Measurements from ENCODE around the gene SLC25A40. TPM values are rescaled to one million over a fixed set of nuclear protein-coding genes. Genes with fewer than 3 reads are reported as not detected.

The SLC25A40 gene
- total RNA-seq, 5 donors from 2014 or later (not counting 1 experiment from before 2014, with no cell fraction given), result 16.2 to 26.9 (median 25.6) TPM

DNA sequence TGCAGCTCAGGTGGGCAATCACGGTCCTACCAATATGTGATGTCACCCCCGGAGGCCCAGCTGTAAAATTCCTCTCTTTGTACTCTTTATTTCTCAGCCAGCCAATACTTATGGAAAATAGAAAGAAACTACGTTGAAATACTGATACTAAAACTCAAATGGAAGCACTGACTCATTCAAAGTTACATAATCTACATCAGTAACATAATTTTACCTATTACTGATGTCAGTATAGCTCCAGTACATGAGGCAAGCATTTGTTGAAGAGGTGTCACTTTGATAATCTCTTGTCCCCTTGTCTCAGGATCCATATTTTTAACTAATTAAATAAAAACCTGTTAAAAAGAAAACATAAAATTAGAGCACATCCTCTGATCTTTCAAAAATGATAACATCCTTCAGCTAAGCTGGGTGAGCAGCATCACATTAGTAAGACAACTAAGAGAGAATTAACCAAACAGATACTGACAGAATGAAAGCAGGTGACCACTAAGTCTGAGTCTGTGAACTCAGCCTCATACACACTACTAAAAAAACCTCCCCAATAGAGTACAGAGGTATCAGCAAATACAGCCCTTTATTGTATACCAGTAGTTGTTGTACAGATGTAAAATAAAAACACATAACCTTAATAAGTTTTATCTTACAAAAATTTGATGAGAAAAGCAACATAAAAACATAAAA is 17.6 kb downstream of the SLC25A40 start:
- no peak for DNase-seq
- WGBS (ENCODE audit: insufficient coverage), result no CpG with 5 or more reads among the region's 3 CpGs
- POLR2A ChIA-PET, result no interaction called here
- Mint-ChIP-seq H3K27ac (no peak overlapping the region), H3K4me1 (peaks cover 7 to 14% (median 10%) of the 10 kb centered on the region in 3 donors), H3K36me3 (peaks cover 31% of the 10 kb centered on the region), H3K27me3 (no peaks in the 10 kb centered on the region), H3K4me3 (no peak overlapping the region), H3K9me3 (no peaks in the 10 kb centered on the region)
- Histone ChIP-seq H3K4me1 (ENCODE audit: control insufficient read depth in 1 of 2, extremely low read depth in 1 of 2, insufficient read depth in 2 of 2, low read length in 2 of 2) (no peaks in the 10 kb centered on the region), H3K27ac (ENCODE audit: low read length) (no peak overlapping the region), H3K9me3 (no peaks in the 10 kb centered on the region), H3K4me3 (ENCODE audit: control insufficient read depth in 1 of 2, extremely low read depth in 1 of 2, low read length in 1 of 2) (no peak overlapping the region), H3K36me3 (ENCODE audit: control insufficient read depth in 2 of 2, extremely low read depth in 1 of 2, insufficient read depth in 1 of 2, low read length in 1 of 2) (peaks cover 0 to 14% of the 10 kb centered on the region in 2 donors), H3K27me3 (replicated peaks in 1 of 2; ENCODE audit: control insufficient read depth in 2 of 2, extremely low read depth in 1 of 2, insufficient read depth in 2 of 2, low read length in 1 of 2) (no peaks in the 10 kb centered on the region)
- ATAC-seq (replicated peaks in 1 of 4), result no peak
- CTCF ChIA-PET, result no interaction called here

DNA sequence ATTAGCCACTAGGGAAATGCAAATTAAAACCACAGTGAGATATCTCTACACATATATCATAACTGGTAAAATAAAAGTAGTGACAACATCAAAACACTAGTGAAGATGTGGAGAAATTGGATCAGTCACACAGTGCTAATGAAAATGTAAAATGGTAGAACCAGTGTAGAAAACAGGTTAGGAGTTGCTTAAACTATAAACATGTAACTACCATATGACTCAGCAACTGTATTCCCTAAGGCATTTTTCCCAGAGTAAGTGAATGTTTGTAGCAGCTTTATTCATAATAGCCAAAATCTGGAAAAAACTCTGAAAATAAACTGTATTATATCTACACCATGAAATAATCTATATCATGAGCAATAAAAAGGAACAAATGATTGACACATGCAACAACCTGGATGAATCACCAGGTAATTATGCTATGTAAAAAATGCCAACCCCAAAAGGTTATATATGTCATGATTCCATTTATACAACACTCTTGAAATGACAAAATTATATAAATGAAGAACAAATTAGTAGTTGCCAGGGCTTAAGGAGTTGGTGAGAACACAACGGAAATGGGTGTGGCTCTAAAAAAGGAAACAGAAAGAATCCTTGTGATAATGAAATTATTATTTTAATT is 22.8 kb downstream of the SLC25A40 start:
- ChIA-PET POLR2A (no interaction called here), CTCF (no interaction called here)
- peaks cover 0 to 20% of the 10 kb centered on the region in 2 donors for H3K36me3 ChIP-seq (ENCODE audit: control insufficient read depth in 2 of 2, extremely low read depth in 1 of 2, insufficient read depth in 1 of 2, low read length in 1 of 2)
- Mint-ChIP-seq H3K9me3 (no peaks in the 10 kb centered on the region), H3K27me3 (no peaks in the 10 kb centered on the region), H3K4me3 (no peak overlapping the region), H3K4me1 (peaks cover 0 to 18% (median 5%) of the 10 kb centered on the region in 3 donors), H3K27ac (no peak overlapping the region), H3K36me3 (peaks cover 43% of the 10 kb centered on the region)
- ATAC-seq (replicated peaks in 1 of 4), result no peak
- H3K27ac ChIP-seq (ENCODE audit: low read length), result no peak overlapping the region
- no peaks in the 10 kb centered on the region for H3K4me1 ChIP-seq (ENCODE audit: control insufficient read depth in 1 of 2, extremely low read depth in 1 of 2, insufficient read depth in 2 of 2, low read length in 2 of 2)
- no peaks in the 10 kb centered on the region for H3K27me3 ChIP-seq (replicated peaks in 1 of 2; ENCODE audit: control insufficient read depth in 2 of 2, extremely low read depth in 1 of 2, insufficient read depth in 2 of 2, low read length in 1 of 2)
- no peaks in the 10 kb centered on the region for H3K9me3 ChIP-seq
- H3K4me3 ChIP-seq (ENCODE audit: control insufficient read depth in 1 of 2, extremely low read depth in 1 of 2, low read length in 1 of 2), result no peak overlapping the region
- DNase-seq, result no peak
- WGBS (ENCODE audit: insufficient coverage), result no CpG with 5 or more reads among the region's 1 CpG

DNA sequence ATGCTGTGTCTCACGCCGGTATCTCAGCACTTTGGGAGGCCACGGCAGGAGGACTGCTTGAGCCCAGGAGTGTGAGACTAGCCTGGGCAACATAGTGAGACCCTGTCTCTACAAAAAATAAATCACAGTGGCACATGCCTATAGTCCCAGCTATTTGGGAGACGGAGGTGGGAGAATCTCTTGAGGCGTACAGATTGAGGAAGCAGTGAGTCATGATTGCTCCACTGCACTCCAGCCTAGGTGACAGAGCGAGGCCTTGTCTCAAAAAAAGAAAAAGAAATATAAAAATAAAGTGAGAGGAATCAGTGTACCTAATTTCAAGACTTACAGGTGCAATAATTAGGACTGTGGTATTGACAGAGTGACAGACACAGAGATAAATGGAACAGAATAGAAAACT is 23.9 kb downstream of the SLC25A40 start:
- Mint-ChIP-seq H3K27ac (no peak overlapping the region), H3K9me3 (no peaks in the 10 kb centered on the region), H3K36me3 (peaks cover 35% of the 10 kb centered on the region), H3K27me3 (no peaks in the 10 kb centered on the region), H3K4me3 (no peak overlapping the region), H3K4me1 (peaks cover 0 to 18% (median 5%) of the 10 kb centered on the region in 3 donors)
- 100% methylated on average over 1 of the region's 6 CpGs for WGBS (ENCODE audit: insufficient coverage)
- POLR2A ChIA-PET, result no interaction called here
- ATAC-seq (replicated peaks in 1 of 4) (no peak), DNase-seq (no peak)
- Histone ChIP-seq H3K4me1 (ENCODE audit: control insufficient read depth in 1 of 2, extremely low read depth in 1 of 2, insufficient read depth in 2 of 2, low read length in 2 of 2) (no peaks in the 10 kb centered on the region), H3K27ac (ENCODE audit: low read length) (no peak overlapping the region), H3K4me3 (ENCODE audit: control insufficient read depth in 1 of 2, extremely low read depth in 1 of 2, low read length in 1 of 2) (no peak overlapping the region), H3K9me3 (no peaks in the 10 kb centered on the region), H3K27me3 (replicated peaks in 1 of 2; ENCODE audit: control insufficient read depth in 2 of 2, extremely low read depth in 1 of 2, insufficient read depth in 2 of 2, low read length in 1 of 2) (no peaks in the 10 kb centered on the region), H3K36me3 (ENCODE audit: control insufficient read depth in 2 of 2, extremely low read depth in 1 of 2, insufficient read depth in 1 of 2, low read length in 1 of 2) (peaks cover 0 to 17% of the 10 kb centered on the region in 2 donors)
- CTCF ChIA-PET, result no interaction called here

GRCh38 chr7:87850836-87851593 is 25.1 kb downstream of the SLC25A40 start:
- POLR2A ChIA-PET, result no interaction called here
- no peak for ATAC-seq (replicated peaks in 1 of 4)
- H3K4me1 Mint-ChIP-seq, result peaks cover 0 to 18% (median 5%) of the 10 kb centered on the region in 3 donors

GRCh38 chr7:87837597-87837996 is 38.6 kb downstream of the SLC25A40 start:
- no CpG with 5 or more reads among the region's 1 CpG for WGBS (ENCODE audit: insufficient coverage)
- no peaks in the 10 kb centered on the region for H3K9me3 ChIP-seq
- no peak overlapping the region for H3K27ac Mint-ChIP-seq
- CTCF ChIA-PET, result no interaction called here
- POLR2A ChIA-PET, result no interaction called here
- no peak overlapping the region for H3K27ac ChIP-seq (ENCODE audit: low read length)
- peaks cover 29% of the 10 kb centered on the region for H3K36me3 Mint-ChIP-seq
- peaks cover 0 to 7% of the 10 kb centered on the region in 2 donors for H3K36me3 ChIP-seq (ENCODE audit: control insufficient read depth in 2 of 2, extremely low read depth in 1 of 2, insufficient read depth in 1 of 2, low read length in 1 of 2)
- H3K4me3 Mint-ChIP-seq, result no peak overlapping the region
- no peaks in the 10 kb centered on the region for H3K4me1 ChIP-seq (ENCODE audit: control insufficient read depth in 1 of 2, extremely low read depth in 1 of 2, insufficient read depth in 2 of 2, low read length in 2 of 2)
- no peaks in the 10 kb centered on the region for H3K4me1 Mint-ChIP-seq
- no peaks in the 10 kb centered on the region for H3K27me3 ChIP-seq (replicated peaks in 1 of 2; ENCODE audit: control insufficient read depth in 2 of 2, extremely low read depth in 1 of 2, insufficient read depth in 2 of 2, low read length in 1 of 2)
- no peaks in the 10 kb centered on the region for H3K9me3 Mint-ChIP-seq
- H3K4me3 ChIP-seq (ENCODE audit: control insufficient read depth in 1 of 2, extremely low read depth in 1 of 2, low read length in 1 of 2), result no peak overlapping the region
- no peak for DNase-seq
- no peak for ATAC-seq (replicated peaks in 1 of 4)
- no peaks in the 10 kb centered on the region for H3K27me3 Mint-ChIP-seq

More at GRCh38 chr7:87850836-87851593, 25.1 kb downstream of the SLC25A40 start:
- no peak overlapping the region for H3K27ac ChIP-seq (ENCODE audit: low read length)
- H3K27me3 ChIP-seq (replicated peaks in 1 of 2; ENCODE audit: control insufficient read depth in 2 of 2, extremely low read depth in 1 of 2, insufficient read depth in 2 of 2, low read length in 1 of 2), result no peaks in the 10 kb centered on the region
- DNase-seq, result no peak
- H3K4me3 ChIP-seq (ENCODE audit: control insufficient read depth in 1 of 2, extremely low read depth in 1 of 2, low read length in 1 of 2), result no peak overlapping the region
- Mint-ChIP-seq H3K27ac (no peak overlapping the region), H3K27me3 (no peaks in the 10 kb centered on the region), H3K9me3 (no peaks in the 10 kb centered on the region), H3K36me3 (peaks cover 39% of the 10 kb centered on the region), H3K4me3 (no peak overlapping the region)
- no peaks in the 10 kb centered on the region for H3K4me1 ChIP-seq (ENCODE audit: control insufficient read depth in 1 of 2, extremely low read depth in 1 of 2, insufficient read depth in 2 of 2, low read length in 2 of 2)
- no peaks in the 10 kb centered on the region for H3K9me3 ChIP-seq
- CTCF ChIA-PET, result interaction anchor here in 1 of 2 donors (0.7 kb wide), 1 partner anchor 38 kb away, joined by 3 read pairs; no protein-coding TSS in a partner anchor
- H3K36me3 ChIP-seq (ENCODE audit: control insufficient read depth in 2 of 2, extremely low read depth in 1 of 2, insufficient read depth in 1 of 2, low read length in 1 of 2), result peaks cover 0 to 20% of the 10 kb centered on the region in 2 donors
- WGBS (ENCODE audit: insufficient coverage), result 100% methylated on average over 1 of the region's 1 CpG

DNA sequence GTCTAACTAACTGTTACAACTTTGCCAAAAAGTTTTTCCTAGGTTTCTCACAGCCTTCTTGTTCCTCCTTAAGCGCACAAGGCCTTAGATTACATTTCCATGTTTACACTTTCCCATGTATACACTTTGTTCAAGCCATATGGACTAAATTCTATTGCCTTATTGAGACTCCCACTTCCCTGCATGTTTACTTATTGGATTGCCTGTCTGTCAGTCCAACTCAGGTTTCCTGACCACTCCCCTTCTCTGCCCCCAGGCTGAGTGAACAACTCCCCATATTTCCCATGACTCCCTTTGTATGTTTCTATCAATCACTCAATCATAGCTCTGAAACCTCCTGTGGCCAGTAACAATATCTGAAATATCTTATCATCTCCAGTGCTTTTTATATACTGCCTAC is 43.0 kb downstream of the SLC25A40 start:
- Histone ChIP-seq H3K27ac (ENCODE audit: low read length) (no peak overlapping the region), H3K4me3 (ENCODE audit: control insufficient read depth in 1 of 2, extremely low read depth in 1 of 2, low read length in 1 of 2) (no peak overlapping the region), H3K36me3 (ENCODE audit: control insufficient read depth in 2 of 2, extremely low read depth in 1 of 2, insufficient read depth in 1 of 2, low read length in 1 of 2) (peaks cover 0 to 6% of the 10 kb centered on the region in 2 donors), H3K27me3 (replicated peaks in 1 of 2; ENCODE audit: control insufficient read depth in 2 of 2, extremely low read depth in 1 of 2, insufficient read depth in 2 of 2, low read length in 1 of 2) (no peaks in the 10 kb centered on the region), H3K9me3 (no peaks in the 10 kb centered on the region), H3K4me1 (ENCODE audit: control insufficient read depth in 1 of 2, extremely low read depth in 1 of 2, insufficient read depth in 2 of 2, low read length in 2 of 2) (no peaks in the 10 kb centered on the region)
- Mint-ChIP-seq H3K4me1 (no peaks in the 10 kb centered on the region), H3K9me3 (peaks cover 0 to 5% (median 5%) of the 10 kb centered on the region in 3 donors), H3K36me3 (peaks cover 20% of the 10 kb centered on the region), H3K27ac (no peak overlapping the region), H3K27me3 (no peaks in the 10 kb centered on the region), H3K4me3 (no peak overlapping the region)
- WGBS (ENCODE audit: insufficient coverage), result 100% methylated on average over 1 of the region's 1 CpG
- DNase-seq (no peak), ATAC-seq (replicated peaks in 1 of 4) (no peak)
- CTCF ChIA-PET, result no interaction called here
- POLR2A ChIA-PET, result no interaction called here
